Small intestine (tissue), 7 donors: Measurements from ENCODE around the gene USP31. TPM values are rescaled to one million over a fixed set of nuclear protein-coding genes. Genes with fewer than 3 reads are reported as not detected.

Experiments used
- DNase-seq, 2 donors: peaks; one replicate each; pipeline versions ENCODE4 v3.0.0 to v3.0.0-alpha.2; 2013
- FAIRE-seq: peaks from 2 replicates; lab custom pipeline; 2012; peaks lifted over from hg19 to GRCh38; lab: Jason Lieb, UNC
- H3K27ac ChIP-seq, 3 donors: one replicate each; pipeline ENCODE4 v1.5.1; 2013; ENCODE audit warnings: low read length in 2 of 3, mild to moderate bottlenecking in 2 of 3, control low read depth in 1 of 3, inconsistent platforms in 1 of 3, low read depth in 1 of 3, moderate library complexity in 1 of 3
- H3K27me3 ChIP-seq, 3 donors: one replicate each; pipeline ENCODE4 v1.6.1; 2013; ENCODE audit warnings: low read length in 3 of 3, inconsistent platforms in 1 of 3; ENCODE audit not compliant: control insufficient read depth in 3 of 3, insufficient read depth in 3 of 3
- H3K36me3 ChIP-seq, 3 donors: one replicate each; pipeline ENCODE4 v1.6.1; 2013; ENCODE audit warnings: low read length in 3 of 3, inconsistent platforms in 1 of 3, low read depth in 1 of 3, mild to moderate bottlenecking in 1 of 3, moderate library complexity in 1 of 3; ENCODE audit not compliant: control insufficient read depth in 3 of 3, insufficient read depth in 2 of 3
- H3K4me1 ChIP-seq, 3 donors: one replicate each; pipeline ENCODE4 v1.6.1; 2013; ENCODE audit warnings: low read length in 2 of 3, inconsistent platforms in 1 of 3, low read depth in 1 of 3, mild to moderate bottlenecking in 1 of 3, moderate library complexity in 1 of 3; ENCODE audit not compliant: control insufficient read depth in 3 of 3, insufficient read depth in 2 of 3
- H3K4me3 ChIP-seq, 3 donors: one replicate each; pipeline ENCODE4 v1.5.1; 2013; ENCODE audit warnings: low read length in 3 of 3, control low read depth in 1 of 3, inconsistent platforms in 1 of 3, low read depth in 1 of 3, mild to moderate bottlenecking in 1 of 3, moderate library complexity in 1 of 3
- H3K9me3 ChIP-seq, 2 donors: one replicate each; pipeline ENCODE4 v1.6.1; 2013; ENCODE audit warnings: low read depth in 1 of 2, low read length in 1 of 2; ENCODE audit not compliant: control insufficient read depth in 2 of 2, insufficient read depth in 1 of 2
- WGBS, 3 donors: extraction: QIAGEN DNeasy Blood & Tissue Kit; methylation state at CpG; one replicate each; pipeline ENCODE4 v1.1.7; 2013; 5-methylcytosine and 5-hydroxymethylcytosine counted together
- polyA plus RNA-seq, 4 donors: library from polyadenylated mRNA; stranded (reverse) in 3 of 4; unstranded in 1 of 4; fragments of 200-250 nt in 3 of 4; fragments of 120-200 nt in 1 of 4; gene quantifications; one replicate each; pipeline versions ENCODE4 v1.2.1 to v1.2.3, GENCODE V29; 2013
- donor health status: healthy with polysubstance abuse.
- donor health status: control.
- donor health status: control.
- donor health status: Bipolar disorder and iron deficiency.
- donor health status: healthy.

The USP31 gene
- polyA plus RNA-seq, 4 donors = 0.89 to 3.1 (median 2.3) TPM

DNA sequence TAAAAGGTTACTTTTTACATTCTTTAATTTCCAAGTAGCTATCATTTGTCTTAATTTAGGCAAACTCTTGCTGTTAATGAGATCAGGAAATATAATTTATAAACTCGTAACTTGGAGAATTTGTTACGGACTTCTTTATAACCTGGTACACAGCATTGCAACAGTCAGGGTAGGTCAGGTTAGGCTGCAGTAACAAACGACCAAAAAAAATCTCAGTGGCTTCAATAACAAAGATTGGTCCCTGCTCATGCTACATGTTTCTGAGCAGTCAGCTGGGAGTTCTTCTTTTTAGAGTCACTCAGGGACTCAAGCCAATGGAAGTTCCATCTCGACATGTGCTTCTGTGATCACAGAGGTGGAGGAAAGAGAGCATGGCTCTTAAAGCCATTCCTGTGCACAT is 110.1 kb downstream of the USP31 start:
- Histone ChIP-seq H3K4me3 (no peak overlapping the region), H3K27me3 (peaks cover 0 to 2% (median 0%) of the 10 kb centered on the region in 3 donors), H3K9me3 (no peaks in the 10 kb centered on the region), H3K4me1 (no peaks in the 10 kb centered on the region), H3K36me3 (no peaks in the 10 kb centered on the region), H3K27ac (no peak overlapping the region)
- FAIRE-seq (no peak), DNase-seq (no peak)
- WGBS, 3 donors = 73 to 84% (median 81%) methylated on average over 4 of the region's 4 CpGs

- FAIRE-seq = no peak
- H3K27ac ChIP-seq = no peak overlapping the region
- peaks cover 0 to 3% of the 10 kb centered on the region in 2 donors for H3K9me3 ChIP-seq
- H3K27me3 ChIP-seq = peaks cover 0 to 3% (median 0%) of the 10 kb centered on the region in 3 donors
- DNase-seq = no peak
- no peaks in the 10 kb centered on the region for H3K36me3 ChIP-seq
- H3K4me1 ChIP-seq = no peaks in the 10 kb centered on the region
- no peak overlapping the region for H3K4me3 ChIP-seq
- WGBS, 3 donors = 5 to 29% (median 5%) methylated on average over 1 of the region's 1 CpG
Observed at GRCh38 chr16:23035240-23035639, 114.0 kb downstream of the USP31 start.

DNA sequence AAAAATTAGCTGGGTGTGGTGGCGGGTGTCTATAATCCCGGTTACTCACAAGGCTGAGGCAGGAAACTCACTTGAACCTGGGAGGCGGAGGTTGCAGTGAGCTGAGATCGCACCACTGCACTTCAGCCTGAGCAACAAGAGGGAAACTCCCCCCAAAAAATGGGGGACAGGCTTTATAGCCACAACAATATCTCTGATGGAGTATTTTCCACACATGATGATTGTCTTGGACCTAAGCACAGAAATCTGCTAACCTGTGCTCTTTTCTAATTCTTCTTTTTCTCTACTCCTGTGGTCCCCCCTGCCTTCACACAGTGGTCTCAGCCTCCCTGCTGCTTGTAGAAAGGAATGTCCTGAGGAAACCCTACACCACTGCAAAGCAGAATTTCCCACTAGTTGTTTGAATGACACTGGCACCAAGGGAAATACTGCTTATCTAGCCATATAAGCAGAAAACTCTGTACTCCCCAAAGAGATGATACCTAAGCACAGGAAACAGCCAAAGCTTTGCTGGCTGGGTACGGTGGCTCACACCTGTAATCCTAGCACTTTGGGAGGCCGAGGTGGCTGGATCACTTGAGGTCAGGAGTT is 117.6 kb downstream of the USP31 start:
- DNase-seq (no peak), FAIRE-seq (no peak)
- Histone ChIP-seq H3K36me3 (no peaks in the 10 kb centered on the region), H3K4me3 (no peak overlapping the region), H3K9me3 (peaks cover 0 to 3% of the 10 kb centered on the region in 2 donors), H3K27me3 (peaks cover 0 to 3% (median 0%) of the 10 kb centered on the region in 3 donors), H3K4me1 (no peaks in the 10 kb centered on the region), H3K27ac (no peak overlapping the region)
- 61 to 68% (median 64%) methylated on average over 6 of the region's 6 CpGs for WGBS, 3 donors

- no peaks in the 10 kb centered on the region for H3K36me3 ChIP-seq
- H3K27me3 ChIP-seq = peaks cover 0 to 3% (median 0%) of the 10 kb centered on the region in 3 donors
- FAIRE-seq (no peak), DNase-seq (no peak)
- no peak overlapping the region for H3K4me3 ChIP-seq
- WGBS, 3 donors = 72 to 76% (median 73%) methylated on average over 6 of the region's 6 CpGs
- H3K27ac ChIP-seq = no peak overlapping the region
- peaks cover 0 to 3% of the 10 kb centered on the region in 2 donors for H3K9me3 ChIP-seq
- H3K4me1 ChIP-seq = no peaks in the 10 kb centered on the region
Observed at GRCh38 chr16:23029733-23030420, 119.4 kb downstream of the USP31 start.

GRCh38 chr16:23027386-23027785 is 121.9 kb downstream of the USP31 start:
- no peaks in the 10 kb centered on the region for H3K36me3 ChIP-seq
- no peak overlapping the region for H3K4me3 ChIP-seq
- DNase-seq (no peak), FAIRE-seq (no peak)
- no peaks in the 10 kb centered on the region for H3K9me3 ChIP-seq
- H3K27ac ChIP-seq = no peak overlapping the region
- H3K27me3 ChIP-seq = no peaks in the 10 kb centered on the region
- 79 to 91% (median 87%) methylated on average over 1 of the region's 1 CpG for WGBS, 3 donors
- H3K4me1 ChIP-seq = no peaks in the 10 kb centered on the region

- H3K9me3 ChIP-seq = no peaks in the 10 kb centered on the region
- FAIRE-seq (no peak), DNase-seq (peak; percentile 17 to 38)
- H3K4me3 ChIP-seq = no peak overlapping the region
- no peaks in the 10 kb centered on the region for H3K36me3 ChIP-seq
- H3K27ac ChIP-seq = no peak overlapping the region
- no peaks in the 10 kb centered on the region for H3K4me1 ChIP-seq
- WGBS, 3 donors = 8 to 24% (median 13%) methylated on average over 3 of the region's 3 CpGs
- H3K27me3 ChIP-seq = no peaks in the 10 kb centered on the region
Observed at GRCh38 chr16:23026784-23027362, 122.4 kb downstream of the USP31 start.

GRCh38 chr16:23025692-23026307 is 123.5 kb downstream of the USP31 start:
- no peak for DNase-seq
- 46 to 60% (median 56%) methylated on average over 4 of the region's 4 CpGs for WGBS, 3 donors
- Histone ChIP-seq H3K4me3 (no peak overlapping the region), H3K27me3 (peaks cover 0 to 2% (median 0%) of the 10 kb centered on the region in 3 donors), H3K9me3 (no peaks in the 10 kb centered on the region), H3K36me3 (no peaks in the 10 kb centered on the region), H3K27ac (no peak overlapping the region), H3K4me1 (no peaks in the 10 kb centered on the region)
- no peak for FAIRE-seq

DNA sequence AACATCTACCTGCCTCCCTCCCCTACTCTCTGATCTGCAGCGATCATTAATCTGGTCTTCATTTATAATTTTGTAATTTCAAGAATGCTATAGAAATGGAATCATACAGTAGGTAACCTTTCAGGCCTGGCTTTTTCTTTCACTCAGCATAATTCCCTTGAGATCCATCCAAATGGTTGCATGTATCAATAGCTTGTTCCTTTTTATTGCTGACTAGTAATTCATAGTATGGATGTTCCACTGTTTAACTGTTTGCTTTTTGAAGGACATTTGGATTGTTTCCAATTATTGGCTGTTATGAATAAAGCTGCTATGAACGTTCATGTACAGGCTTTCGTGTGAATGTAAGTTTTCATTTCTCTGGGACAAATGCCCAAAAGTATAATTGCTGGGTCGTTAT is 125.2 kb downstream of the USP31 start:
- no peak overlapping the region for H3K27ac ChIP-seq
- WGBS, 3 donors = 45 to 58% (median 49%) methylated on average over 4 of the region's 4 CpGs
- H3K27me3 ChIP-seq = peaks cover 0 to 2% (median 0%) of the 10 kb centered on the region in 3 donors
- H3K36me3 ChIP-seq = no peaks in the 10 kb centered on the region
- FAIRE-seq (no peak), DNase-seq (no peak)
- H3K4me3 ChIP-seq = no peak overlapping the region
- H3K4me1 ChIP-seq = no peaks in the 10 kb centered on the region
- H3K9me3 ChIP-seq = no peaks in the 10 kb centered on the region
